Activated B cell treated with CpG ODN at 0.5 μM for 24 hours (primary cell): ENCODE measurements around the gene ANKMY1. TPM values are rescaled to one million over a fixed set of nuclear protein-coding genes. Genes with fewer than 3 reads are reported as not detected.
"Not testable (repeated sequence)": the region's sequence is repeated elsewhere in the genome, so short reads cannot be mapped to it uniquely, and the experiment has no call there.

Experiments
- ATAC-seq: fragments of 200-7000 bp; cut with Tn5 transposase; one replicate; pipeline ENCODE4 v1.10.0; 2021; ENCODE audit warnings: low read depth, mild to moderate bottlenecking, moderate library complexity
- CTCF ChIA-PET: fragments of 350-600 bp; sonication (Branson Sonifier 250); formaldehyde crosslinking; loops from one replicate; lab custom pipeline; 2021; ENCODE audit warnings: antibody characterized with exemption; lab: Charles Lee
- POLR2A ChIA-PET: fragments of 350-600 bp; sonication (Branson Sonifier 250); formaldehyde crosslinking; loops from one replicate; lab custom pipeline; 2021; ENCODE audit warnings: antibody characterized with exemption; lab: Charles Lee
- DNase-seq: peaks from one replicate; pipeline ENCODE4 v3.0.0; 2022
- H3K27ac Mint-ChIP-seq: one replicate; pipeline ENCODE4 v1.8.0; 2020; ENCODE audit warnings: mixed read lengths
- H3K27me3 Mint-ChIP-seq: one replicate; pipeline ENCODE4 v1.8.0; 2021; ENCODE audit warnings: mixed read lengths
- H3K36me3 Mint-ChIP-seq: one replicate; pipeline ENCODE4 v1.8.0; 2021; ENCODE audit warnings: low read depth, mixed read lengths
- H3K4me1 Mint-ChIP-seq: one replicate; pipeline ENCODE4 v1.8.0; 2021; ENCODE audit warnings: mixed read lengths
- H3K4me3 Mint-ChIP-seq: one replicate; pipeline ENCODE4 v1.8.0; 2020; ENCODE audit warnings: mild to moderate bottlenecking, mixed read lengths
- H3K9me3 Mint-ChIP-seq: one replicate; pipeline ENCODE4 v1.8.0; 2020; ENCODE audit warnings: mixed read lengths
- intact Hi-C: fragments of 100-400 bp; cut with micrococcal nuclease; formaldehyde crosslinking; loops from one replicate; pipeline ENCODE4 v1.15.1; 2024
- total RNA-seq: library from RNA; stranded (reverse); gene quantifications from 2 replicates; pipeline ENCODE4 v1.2.3, GENCODE V29; 2022
- TF ChIP-seq, protein P1 (sequence below): fragments of 200-600 bp; IDR thresholded peaks from one replicate; pipeline ENCODE4 v1.8.0; 2022; ENCODE audit warnings: antibody characterized with exemption, mild to moderate bottlenecking

Gene ANKMY1
- total RNA-seq, 1 donor from 2014 or later, result 40.4 TPM

DNA sequence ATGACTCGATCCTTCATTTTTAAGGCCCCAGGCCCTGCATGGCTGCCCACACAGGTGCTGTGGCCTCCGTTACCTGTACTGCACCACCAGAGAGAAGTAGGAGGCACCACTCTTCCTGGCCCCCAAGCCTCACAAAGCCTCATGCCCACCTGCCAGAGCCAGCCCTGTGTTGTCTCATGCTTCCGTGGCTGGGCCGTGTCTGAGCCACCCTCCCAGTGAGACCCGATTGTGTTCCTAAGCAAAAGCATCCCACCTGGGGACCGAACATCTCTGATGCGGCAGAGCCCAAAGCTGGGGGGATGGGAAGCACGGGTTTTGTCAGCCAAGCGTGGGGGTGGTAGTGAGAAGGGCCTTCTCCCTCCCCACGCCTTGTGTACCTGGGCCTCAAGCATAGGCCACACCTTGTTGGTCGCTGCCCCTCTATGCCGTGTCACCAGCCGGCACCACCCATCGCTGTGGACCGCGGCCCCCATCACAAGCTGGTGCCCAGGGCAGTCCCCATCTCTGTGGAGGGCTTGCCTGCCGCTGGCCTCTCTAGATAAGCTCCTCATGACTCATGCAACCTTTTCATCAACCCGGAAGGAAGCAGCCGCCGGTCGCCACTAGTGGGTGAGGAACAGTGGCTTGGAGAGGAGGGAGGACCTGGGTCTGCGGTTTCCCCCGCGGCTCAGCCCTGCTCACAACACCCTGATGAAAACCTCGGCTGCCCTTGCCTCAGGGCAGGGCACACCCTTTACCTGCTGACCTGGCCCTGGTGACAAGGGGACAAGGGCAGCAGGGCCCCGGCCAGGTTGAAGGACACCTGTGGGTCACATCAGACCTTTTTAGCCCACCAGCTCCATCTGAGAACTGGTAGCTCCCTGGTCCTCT is 7.8 kb upstream of the ANKMY1 start:
- Mint-ChIP-seq H3K9me3 (no peaks in the 10 kb centered on the region), H3K4me1 (peaks cover 82% of the 10 kb centered on the region), H3K36me3 (peaks cover 28% of the 10 kb centered on the region), H3K27me3 (no peaks in the 10 kb centered on the region), H3K27ac (peak overlapping the region; percentile 96), H3K4me3 (peak overlapping the region; percentile 88)
- intact Hi-C loops, result loop anchor here (1.0 to 10.0 kb wide), 12 partner anchors 21 to 1317 kb away; partner anchors contain the start of genes CAPN10, D2HGDH, GPC1 and HDAC4
- peak; percentile 49 for ATAC-seq
- ChIA-PET CTCF (interaction anchor here (0.8 to 2.9 kb wide), 5 partner anchors 8 to 51 kb away, joined by 3 to 52 read pairs (median 15); partner anchors contain the start of genes ANKMY1 and CAPN10), POLR2A (interaction anchor here (0.6 to 12.0 kb wide), 15 partner anchors 9 to 749 kb away, joined by 3 to 536 read pairs (median 4); partner anchors contain the start of genes ANKMY1, CAPN10, HDLBP and NDUFA10)
- TF ChIP-seq, protein P1, sequence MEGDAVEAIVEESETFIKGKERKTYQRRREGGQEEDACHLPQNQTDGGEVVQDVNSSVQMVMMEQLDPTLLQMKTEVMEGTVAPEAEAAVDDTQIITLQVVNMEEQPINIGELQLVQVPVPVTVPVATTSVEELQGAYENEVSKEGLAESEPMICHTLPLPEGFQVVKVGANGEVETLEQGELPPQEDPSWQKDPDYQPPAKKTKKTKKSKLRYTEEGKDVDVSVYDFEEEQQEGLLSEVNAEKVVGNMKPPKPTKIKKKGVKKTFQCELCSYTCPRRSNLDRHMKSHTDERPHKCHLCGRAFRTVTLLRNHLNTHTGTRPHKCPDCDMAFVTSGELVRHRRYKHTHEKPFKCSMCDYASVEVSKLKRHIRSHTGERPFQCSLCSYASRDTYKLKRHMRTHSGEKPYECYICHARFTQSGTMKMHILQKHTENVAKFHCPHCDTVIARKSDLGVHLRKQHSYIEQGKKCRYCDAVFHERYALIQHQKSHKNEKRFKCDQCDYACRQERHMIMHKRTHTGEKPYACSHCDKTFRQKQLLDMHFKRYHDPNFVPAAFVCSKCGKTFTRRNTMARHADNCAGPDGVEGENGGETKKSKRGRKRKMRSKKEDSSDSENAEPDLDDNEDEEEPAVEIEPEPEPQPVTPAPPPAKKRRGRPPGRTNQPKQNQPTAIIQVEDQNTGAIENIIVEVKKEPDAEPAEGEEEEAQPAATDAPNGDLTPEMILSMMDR, result no peak
- peak; percentile 76 for DNase-seq

DNA sequence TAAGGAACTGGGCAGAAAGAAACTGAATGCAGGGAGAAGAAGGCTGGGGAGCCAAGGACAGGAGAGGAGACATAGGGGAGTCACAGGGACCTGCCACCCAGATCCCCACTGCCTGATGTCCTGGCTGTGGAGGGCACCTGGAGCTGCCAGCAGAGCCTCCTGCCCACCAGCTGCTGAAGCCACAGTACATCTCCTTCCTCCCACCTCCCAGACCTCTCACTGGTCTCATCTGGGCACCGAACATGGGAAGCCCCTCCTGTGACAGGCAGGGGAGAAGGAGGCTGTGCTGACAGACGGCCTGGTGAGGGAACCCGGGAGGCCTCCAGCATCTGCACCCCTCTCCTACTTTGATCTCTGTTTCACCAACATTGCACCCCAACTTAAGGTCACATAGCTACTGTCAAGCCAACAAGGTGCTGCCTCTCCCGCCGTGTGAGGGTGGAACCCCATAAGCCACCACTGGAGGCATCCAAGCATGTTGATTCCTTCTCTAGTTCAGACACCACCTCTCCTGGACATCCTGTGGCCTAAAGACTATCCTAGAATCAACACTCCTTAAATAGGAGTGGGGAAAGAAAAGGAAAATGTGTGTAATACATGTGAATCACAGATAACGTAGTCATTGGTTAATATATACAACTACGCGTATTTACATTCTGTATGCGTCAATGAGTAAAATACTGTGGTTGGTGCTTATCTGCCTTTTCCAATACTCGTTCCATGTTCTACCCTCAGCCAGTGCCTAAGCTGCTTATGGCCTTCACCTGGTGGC is 7.0 kb upstream of the ANKMY1 start:
- ChIA-PET POLR2A (interaction anchor here (0.6 to 12.0 kb wide), 8 partner anchors 8 to 750 kb away, joined by 3 to 536 read pairs (median 6); partner anchors contain the start of genes ANKMY1, CAPN10, HDLBP and SEPTIN2), CTCF (interaction anchor here (1.9 to 2.9 kb wide), 3 partner anchors 15 to 51 kb away, joined by 4 to 52 read pairs (median 22); partner anchors contain the start of gene CAPN10)
- peak overlapping the region; percentile 88 for H3K4me3 Mint-ChIP-seq
- H3K36me3 Mint-ChIP-seq, result peaks cover 31% of the 10 kb centered on the region
- no peaks in the 10 kb centered on the region for H3K27me3 Mint-ChIP-seq
- H3K9me3 Mint-ChIP-seq, result no peaks in the 10 kb centered on the region
- DNase-seq, result no peak
- intact Hi-C loops, result loop anchor here (1.0 to 10.0 kb wide), 10 partner anchors 22 to 1318 kb away; partner anchors contain the start of genes CAPN10, D2HGDH, FARP2 and HDAC4
- TF ChIP-seq, protein P1, result no peak
- ATAC-seq, result no peak
- H3K27ac Mint-ChIP-seq, result peak overlapping the region; percentile 96
- peaks cover 77% of the 10 kb centered on the region for H3K4me1 Mint-ChIP-seq

DNA sequence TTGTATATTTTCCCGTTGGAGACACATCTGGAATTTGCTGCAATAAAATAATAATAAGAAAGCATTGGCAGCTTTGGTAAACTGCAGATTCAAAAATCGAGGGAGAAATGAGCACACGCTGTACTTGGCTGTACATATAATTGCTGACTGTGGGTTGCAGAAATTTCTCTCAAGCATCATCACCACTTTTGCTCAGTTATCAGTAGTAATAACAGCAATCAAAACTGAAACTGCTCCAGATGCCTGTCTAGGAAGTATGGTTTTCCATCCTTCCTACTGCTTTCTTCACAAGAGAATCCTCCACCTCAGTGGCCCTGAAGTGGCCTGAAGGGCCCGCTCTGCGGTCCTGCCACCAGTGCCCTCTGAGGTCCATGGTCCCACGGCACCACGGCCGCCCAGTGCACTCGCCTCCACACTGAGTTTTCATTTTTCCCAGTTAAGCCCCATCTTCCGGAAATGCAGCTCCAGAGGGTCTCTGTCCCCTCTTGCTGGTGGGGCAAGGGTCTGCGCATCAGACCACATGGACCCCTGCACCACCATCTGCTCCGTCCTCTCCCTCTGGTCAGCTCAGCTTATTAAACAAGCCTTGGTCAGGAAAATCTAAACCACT is 6.3 kb upstream of the ANKMY1 start:
- Mint-ChIP-seq H3K4me3 (peak overlapping the region; percentile 38), H3K9me3 (no peaks in the 10 kb centered on the region), H3K36me3 (peaks cover 34% of the 10 kb centered on the region), H3K27me3 (no peaks in the 10 kb centered on the region), H3K27ac (peak overlapping the region; percentile 96), H3K4me1 (peaks cover 77% of the 10 kb centered on the region)
- TF ChIP-seq, protein P1, result no peak
- CTCF ChIA-PET, result interaction anchor here (1.9 kb wide), 1 partner anchor 16 kb away, joined by 4 read pairs; no protein-coding TSS in a partner anchor
- POLR2A ChIA-PET, result interaction anchor here (12.0 kb wide), 1 partner anchor 23 kb away, joined by 536 read pairs; the partner anchor contains the start of gene CAPN10
- DNase-seq (no peak), ATAC-seq (no peak)
- intact Hi-C loops, result loop anchor here (5.0 to 10.0 kb wide), 6 partner anchors 541 to 1171 kb away; partner anchors contain the start of genes D2HGDH, FARP2, HDAC4 and MTERF4

DNA sequence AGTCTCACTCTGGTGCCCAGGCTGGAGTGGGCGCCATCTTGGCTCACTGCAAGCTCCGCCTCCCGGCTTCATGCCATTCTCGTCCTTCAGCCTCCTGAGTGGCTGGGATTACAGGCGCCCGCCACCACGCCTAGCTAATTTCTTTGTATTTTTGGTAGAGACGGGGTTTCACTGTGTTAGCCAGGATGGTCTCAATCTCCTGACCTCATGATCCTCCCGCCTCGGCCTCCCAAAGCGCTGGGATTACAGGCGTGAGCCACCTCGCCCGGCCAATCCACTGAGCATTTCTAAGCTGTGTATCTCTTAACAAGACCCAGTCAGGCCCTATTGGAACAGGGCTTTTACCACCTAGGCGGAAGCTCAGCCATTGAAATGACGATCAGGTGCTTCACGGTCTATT is 5.4 kb upstream of the ANKMY1 start:
- H3K36me3 Mint-ChIP-seq, result peaks cover 36% of the 10 kb centered on the region
- H3K4me1 Mint-ChIP-seq, result peaks cover 86% of the 10 kb centered on the region
- not testable (repeated sequence) for H3K4me3 Mint-ChIP-seq, ATAC-seq, DNase-seq, H3K9me3 Mint-ChIP-seq, H3K27me3 Mint-ChIP-seq
- peak overlapping the region; percentile 24 for H3K27ac Mint-ChIP-seq
- intact Hi-C loops, result loop anchor here (5.0 to 10.0 kb wide), 6 partner anchors 542 to 1172 kb away; partner anchors contain the start of genes D2HGDH, FARP2, HDAC4 and MTERF4
- CTCF ChIA-PET, result interaction anchor here (1.9 kb wide), 1 partner anchor 17 kb away, joined by 4 read pairs; no protein-coding TSS in a partner anchor
- POLR2A ChIA-PET, result interaction anchor here (12.0 kb wide), 1 partner anchor 23 kb away, joined by 536 read pairs; the partner anchor contains the start of gene CAPN10
